Right renal cortex interstitium (tissue), 3 donors: ENCODE results near the gene MAPKAPK2. TPM values are rescaled to one million over a fixed set of nuclear protein-coding genes. Genes with fewer than 3 reads are reported as not detected.

Source experiments
- DNase-seq, 3 donors: peaks; one replicate each; pipeline ENCODE4 v3.0.0-alpha.2; 2013; ENCODE audit warnings: low read depth in 3 of 3, low spot score in 2 of 3
- polyA plus RNA-seq, 3 donors: library from polyadenylated mRNA; unstranded; fragments of 120-200 nt; gene quantifications; one replicate each; pipeline ENCODE4 v1.2.1, GENCODE V29; 2013; ENCODE audit not compliant: insufficient read length in 3 of 3

The MAPKAPK2 gene
- polyA plus RNA-seq, 3 donors, result 66.5 to 80.4 (median 79.6) TPM

GRCh38 chr1:206700445-206701036 lies 15.8 kb downstream of the MAPKAPK2 start:
- no peak for DNase-seq

GRCh38 chr1:206702260-206702659 lies 17.6 kb downstream of the MAPKAPK2 start:
- DNase-seq, result no peak

- no peak for DNase-seq
Observed at GRCh38 chr1:206702803-206703202, 18.1 kb downstream of the MAPKAPK2 start.

GRCh38 chr1:206703661-206704060 lies 19.0 kb downstream of the MAPKAPK2 start:
- no peak for DNase-seq

- no peak for DNase-seq
Observed at GRCh38 chr1:206704226-206704625, 19.5 kb downstream of the MAPKAPK2 start.

- no peak for DNase-seq
Observed at GRCh38 chr1:206705191-206705590, 20.5 kb downstream of the MAPKAPK2 start.

GRCh38 chr1:206705726-206706297 lies 21.1 kb downstream of the MAPKAPK2 start:
- no peak for DNase-seq

- DNase-seq, result no peak
Observed at GRCh38 chr1:206706298-206706791, 21.6 kb downstream of the MAPKAPK2 start.

- DNase-seq, result no peak
Observed at GRCh38 chr1:206706806-206707366, 22.2 kb downstream of the MAPKAPK2 start.

GRCh38 chr1:206708058-206708457 lies 23.4 kb downstream of the MAPKAPK2 start:
- no peak for DNase-seq

GRCh38 chr1:206708882-206709281 lies 24.2 kb downstream of the MAPKAPK2 start:
- DNase-seq, result no peak

- DNase-seq, result no peak
Observed at GRCh38 chr1:206709322-206709721, 24.6 kb downstream of the MAPKAPK2 start.

- no peak for DNase-seq
Observed at GRCh38 chr1:206709772-206710459, 25.2 kb downstream of the MAPKAPK2 start.

GRCh38 chr1:206710460-206710823 lies 25.7 kb downstream of the MAPKAPK2 start:
- no peak for DNase-seq

- DNase-seq, result no peak
Observed at GRCh38 chr1:206713070-206713469, 28.4 kb downstream of the MAPKAPK2 start.

- DNase-seq, result no peak
Observed at GRCh38 chr1:206713910-206714312, 29.2 kb downstream of the MAPKAPK2 start.

- no peak for DNase-seq
Observed at GRCh38 chr1:206714331-206715058, 29.8 kb downstream of the MAPKAPK2 start.

- no peak for DNase-seq
Observed at GRCh38 chr1:206715120-206715519, 30.4 kb downstream of the MAPKAPK2 start.

- DNase-seq, result no peak
Observed at GRCh38 chr1:206715552-206716158, 30.9 kb downstream of the MAPKAPK2 start.

GRCh38 chr1:206716159-206716869 lies 31.6 kb downstream of the MAPKAPK2 start:
- DNase-seq, result no peak
